Measurements from ENCODE around the gene UBXN6.

Gene UBXN6

GRCh38 chr19:4437103-4437502, 20.5 kb downstream of the UBXN6 start:
- DNase-seq = no peak

GRCh38 chr19:4436231-4436630, 21.4 kb downstream of the UBXN6 start:
- no peak for DNase-seq

- no peak for DNase-seq
Measured at GRCh38 chr19:4434391-4434790, 23.2 kb downstream of the UBXN6 start.

GRCh38 chr19:4432918-4433506, 24.6 kb downstream of the UBXN6 start:
- no peak for DNase-seq

GRCh38 chr19:4431808-4432674, 25.6 kb downstream of the UBXN6 start:
- DNase-seq = peak; percentile 8 to 42

GRCh38 chr19:4431296-4431695, 26.3 kb downstream of the UBXN6 start:
- no peak for DNase-seq

GRCh38 chr19:4430760-4431159, 26.8 kb downstream of the UBXN6 start:
- DNase-seq = peak; percentile 22 to 62

- DNase-seq = no peak
Measured at GRCh38 chr19:4429771-4430171, 27.8 kb downstream of the UBXN6 start.

GRCh38 chr19:4429256-4429655, 28.3 kb downstream of the UBXN6 start:
- no peak for DNase-seq

GRCh38 chr19:4428326-4428975, 29.1 kb downstream of the UBXN6 start:
- no peak for DNase-seq

GRCh38 chr19:4425537-4425936, 32.1 kb downstream of the UBXN6 start:
- no peak for DNase-seq

- no peak for DNase-seq
Measured at GRCh38 chr19:4423416-4424126, 34.0 kb downstream of the UBXN6 start.

GRCh38 chr19:4416268-4416667, 41.3 kb downstream of the UBXN6 start:
- no peak for DNase-seq

GRCh38 chr19:4415352-4415751, 42.2 kb downstream of the UBXN6 start:
- DNase-seq = no peak

GRCh38 chr19:4414800-4415321, 42.7 kb downstream of the UBXN6 start:
- no peak for DNase-seq

- no peak for DNase-seq
Measured at GRCh38 chr19:4414144-4414799, 43.3 kb downstream of the UBXN6 start.

- no peak for DNase-seq
Measured at GRCh38 chr19:4413588-4413987, 44.0 kb downstream of the UBXN6 start.

- DNase-seq = no peak
Measured at GRCh38 chr19:4409123-4409933, 48.3 kb downstream of the UBXN6 start.

GRCh38 chr19:4406626-4407025, 51.0 kb downstream of the UBXN6 start:
- DNase-seq = no peak

GRCh38 chr19:4405977-4406376, 51.6 kb downstream of the UBXN6 start:
- DNase-seq = no peak

- no peak for DNase-seq
Measured at GRCh38 chr19:4403005-4403761, 54.4 kb downstream of the UBXN6 start.
